Testis (tissue), 3 donors: Measurements from ENCODE around the gene NCKAP5. TPM values are rescaled to one million over a fixed set of nuclear protein-coding genes. Genes with fewer than 3 reads are reported as not detected.
"Not testable (repeated sequence)": the region's sequence is repeated elsewhere in the genome, so short reads cannot be mapped to it uniquely, and the experiment has no call there.

ENCODE experiments used
- DNase-seq: peaks from one replicate; pipeline ENCODE4 v3.0.0-alpha.2; 2019
- H3K27ac ChIP-seq, 2 donors: fragments of 200-600 bp; sonication (generic); one replicate each; pipeline ENCODE4 v1.5.1; 2019
- H3K27me3 ChIP-seq: fragments of 200-600 bp; sonication (generic); one replicate; pipeline ENCODE4 v1.5.1; 2019
- H3K36me3 ChIP-seq: fragments of 200-600 bp; sonication (generic); one replicate; pipeline ENCODE4 v1.5.1; 2017; ENCODE audit warnings: low read depth; ENCODE audit errors: missing control alignments
- H3K4me1 ChIP-seq: fragments of 200-600 bp; sonication (generic); one replicate; pipeline ENCODE4 v1.5.1; 2019
- H3K4me3 ChIP-seq, 2 donors: fragments of 200-600 bp; sonication (generic); one replicate each; pipeline ENCODE4 v1.5.1; 2017 to 2019
- H3K9me3 ChIP-seq: fragments of 200-600 bp; sonication (generic); one replicate; pipeline ENCODE4 v1.5.1; 2017
- CTCF ChIP-seq, 3 experiments: fragments of 450-650 bp in 2 of 3; fragments of 200-600 bp in 1 of 3; sonication (generic) in 1 of 3; IDR thresholded peaks; one replicate each; pipeline ENCODE4 v1.5.1; 2016 to 2019; ENCODE audit warnings: antibody characterized with exemption in 3 of 3, mild to moderate bottlenecking in 2 of 3, moderate library complexity in 1 of 3
- POLR2A ChIP-seq: fragments of 450-650 bp; IDR thresholded peaks from one replicate; pipeline ENCODE4 v1.6.1; 2017; ENCODE audit warnings: antibody characterized with exemption, mild to moderate bottlenecking, moderate library complexity
- WGBS, 2 donors: methylation state at CpG; one replicate each; pipeline ENCODE4 v1.1.5; 2018; 5-methylcytosine and 5-hydroxymethylcytosine counted together
- intact Hi-C: fragments of 100-400 bp; cut with DNase I; formaldehyde crosslinking; loops from one replicate; pipeline ENCODE4 v1.15.1; 2023; ENCODE audit warnings: low total_unique reads
- polyA plus RNA-seq: library from polyadenylated mRNA; stranded (reverse); fragments of 350-450 nt; fragmentation: Illumina TruSeq; extraction: RNeasy Lipid Tissue Mini Kit (QIAGEN cat#74804); gene quantifications from one replicate; pipeline ENCODE4 v1.2.3, GENCODE V29; 2014; ENCODE audit warnings: low read depth, low replicate concordance; ENCODE audit not compliant: insufficient read depth
- total RNA-seq, 2 donors: library from RNA; depleted of rRNA; stranded (reverse); fragments of >200 nt; gene quantifications; one replicate each; pipeline ENCODE4 v1.2.3, GENCODE V29; 2016

Gene NCKAP5
- total and polyA plus RNA-seq, 3 donors from 2014 or later, result 3.0 to 7.6 (median 6.3) TPM

GRCh38 chr2:133213651-133214050 lies 354.6 kb downstream of the NCKAP5 start:
- H3K9me3 ChIP-seq, result no peaks in the 10 kb centered on the region
- no peak overlapping the region for H3K27ac ChIP-seq
- H3K4me1 ChIP-seq, result no peaks in the 10 kb centered on the region
- no peaks in the 10 kb centered on the region for H3K36me3 ChIP-seq
- DNase-seq, result no peak
- intact Hi-C loops, result no loop called here
- no peak overlapping the region for H3K4me3 ChIP-seq
- no peaks in the 10 kb centered on the region for H3K27me3 ChIP-seq
- TF ChIP-seq POLR2A (no peak), CTCF (IDR thresholded peaks at IDR 0.05) (no peak)
- WGBS, 2 donors, result 64 to 74% methylated on average over 5 of the region's 5 CpGs

- DNase-seq, result no peak
- H3K4me1 ChIP-seq, result no peaks in the 10 kb centered on the region
- intact Hi-C loops, result no loop called here
- no peaks in the 10 kb centered on the region for H3K9me3 ChIP-seq
- no peak overlapping the region for H3K4me3 ChIP-seq
- WGBS, 2 donors, result 95 to 97% methylated on average over 2 of the region's 2 CpGs
- no peak overlapping the region for H3K27ac ChIP-seq
- no peaks in the 10 kb centered on the region for H3K27me3 ChIP-seq
- no peak for TF ChIP-seq CTCF (IDR thresholded peaks at IDR 0.05)
- no peaks in the 10 kb centered on the region for H3K36me3 ChIP-seq
These were observed 358.9 kb downstream of the NCKAP5 start for GRCh38 chr2:133209325-133209724.

DNA sequence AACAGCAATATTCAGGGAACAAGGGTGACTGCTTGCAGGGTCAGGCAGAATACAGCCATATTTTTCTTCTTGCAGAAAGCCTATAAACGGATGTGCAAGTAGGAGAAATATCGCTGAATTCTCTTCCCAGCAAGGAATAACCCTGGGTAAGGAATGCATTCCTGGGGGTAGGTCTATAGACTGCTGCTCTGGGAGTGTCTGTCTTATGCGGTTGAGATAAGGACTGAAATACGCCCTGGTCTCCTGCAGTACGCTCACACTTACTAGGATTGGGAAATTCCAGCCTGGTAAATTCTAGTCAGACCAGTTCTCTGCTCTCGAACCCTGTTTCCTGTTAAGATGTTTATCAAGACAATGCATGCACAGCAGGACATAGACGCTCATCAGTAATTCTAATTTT lies 361.6 kb downstream of the NCKAP5 start:
- H3K9me3 ChIP-seq, H3K4me1 ChIP-seq, H3K4me3 ChIP-seq, H3K36me3 ChIP-seq, H3K27me3 ChIP-seq, intact Hi-C loops, DNase-seq, H3K27ac ChIP-seq: not testable (repeated sequence)
- 92 to 93% methylated on average over 7 of the region's 7 CpGs for WGBS, 2 donors

- TF ChIP-seq POLR2A (no peak), CTCF (IDR thresholded peaks at IDR 0.05) (no peak)
- H3K4me3 ChIP-seq, result no peak overlapping the region
- no peaks in the 10 kb centered on the region for H3K4me1 ChIP-seq
- H3K27me3 ChIP-seq, result no peaks in the 10 kb centered on the region
- no peaks in the 10 kb centered on the region for H3K36me3 ChIP-seq
- H3K27ac ChIP-seq, result no peak overlapping the region
- intact Hi-C loops, result no loop called here
- no peak for DNase-seq
- no peaks in the 10 kb centered on the region for H3K9me3 ChIP-seq
- 80 to 81% methylated on average over 4 of the region's 4 CpGs for WGBS, 2 donors
These were observed 363.8 kb downstream of the NCKAP5 start for GRCh38 chr2:133204421-133204820.

- TF ChIP-seq POLR2A (no peak), CTCF (IDR thresholded peaks at IDR 0.05) (no peak)
- Histone ChIP-seq H3K4me3 (no peak overlapping the region), H3K9me3 (no peaks in the 10 kb centered on the region), H3K36me3 (no peaks in the 10 kb centered on the region), H3K4me1 (no peaks in the 10 kb centered on the region), H3K27ac (no peak overlapping the region), H3K27me3 (no peaks in the 10 kb centered on the region)
- DNase-seq, result no peak
- WGBS, 2 donors, result 79 to 88% methylated on average over 8 of the region's 8 CpGs
- intact Hi-C loops, result no loop called here
These were observed 367.4 kb downstream of the NCKAP5 start for GRCh38 chr2:133200684-133201421.
